ENCODE data around the gene DAPK1. TPM values are rescaled to one million over a fixed set of nuclear protein-coding genes. Genes with fewer than 3 reads are reported as not detected.

Gene DAPK1
- total and polyA plus RNA-seq, 2 experiments from 2014 or later = 44.4 to 62.3 TPM

GRCh38 chr9:87535817-87536539 is 38.3 kb downstream of the DAPK1 start:
- Histone ChIP-seq H3K9me3 (ENCODE audit: low read depth) (no peaks in the 10 kb centered on the region), H3K27me3 (no peaks in the 10 kb centered on the region), H4K20me1 (ENCODE audit: insufficient read depth, poor library complexity, severe bottlenecking) (no peaks in the 10 kb centered on the region), H3K36me3 (replicated peaks; ENCODE audit: insufficient read depth, low read depth) (no peaks in the 10 kb centered on the region), H3K4me2 (no peak overlapping the region), H2AFZ (no peak overlapping the region), H3K79me2 (peaks cover 42% of the 10 kb centered on the region), H3K4me1 (ENCODE audit: insufficient read depth) (no peaks in the 10 kb centered on the region), H3K9me2 (replicated peaks; ENCODE audit: insufficient read depth) (no peaks in the 10 kb centered on the region), H3K27ac (no peak overlapping the region), H3K4me3 (no peak overlapping the region)
- WGBS (ENCODE audit: low lambda C conversion rate, missing lambda C conversion rate) = 75% methylated on average over 8 of the region's 8 CpGs
- no peak for DNase-seq (ENCODE audit: low spot score)
- no peak for TF ChIP-seq EZH2 (IDR thresholded peaks at IDR 0.05; ENCODE audit: borderline replicate concordance)
- no peak for TF ChIP-seq EZH2phosphoT487 (IDR thresholded peaks at IDR 0.05; ENCODE audit: low read depth, severe bottlenecking, unreplicated experiment)
- TF ChIP-seq CTCF (IDR thresholded peaks at IDR 0.05; ENCODE audit: poor library complexity) = no peak

- TF ChIP-seq EZH2phosphoT487 (IDR thresholded peaks at IDR 0.05; ENCODE audit: low read depth, severe bottlenecking, unreplicated experiment) (no peak), CTCF (IDR thresholded peaks at IDR 0.05; ENCODE audit: poor library complexity) (no peak), EZH2 (IDR thresholded peaks at IDR 0.05; ENCODE audit: borderline replicate concordance) (no peak)
- H4K20me1 ChIP-seq (ENCODE audit: insufficient read depth, poor library complexity, severe bottlenecking) = no peaks in the 10 kb centered on the region
- H3K36me3 ChIP-seq (replicated peaks; ENCODE audit: insufficient read depth, low read depth) = no peaks in the 10 kb centered on the region
These were observed 40.0 kb downstream of the DAPK1 start for GRCh38 chr9:87537625-87538024.

GRCh38 chr9:87540444-87541105 is 42.9 kb downstream of the DAPK1 start:
- no peak for DNase-seq (ENCODE audit: low spot score)
- no peaks in the 10 kb centered on the region for H3K27me3 ChIP-seq
- no peaks in the 10 kb centered on the region for H3K4me1 ChIP-seq (ENCODE audit: insufficient read depth)
- H3K4me2 ChIP-seq = no peak overlapping the region
- 83% methylated on average over 8 of the region's 8 CpGs for WGBS (ENCODE audit: low lambda C conversion rate, missing lambda C conversion rate)
- no peaks in the 10 kb centered on the region for H3K36me3 ChIP-seq (replicated peaks; ENCODE audit: insufficient read depth, low read depth)
- H3K79me2 ChIP-seq = peaks cover 33% of the 10 kb centered on the region
- H3K9me3 ChIP-seq (ENCODE audit: low read depth) = no peaks in the 10 kb centered on the region
- H4K20me1 ChIP-seq (ENCODE audit: insufficient read depth, poor library complexity, severe bottlenecking) = no peaks in the 10 kb centered on the region
- H3K4me3 ChIP-seq = no peak overlapping the region
- H3K9me2 ChIP-seq (replicated peaks; ENCODE audit: insufficient read depth) = no peaks in the 10 kb centered on the region
- TF ChIP-seq EZH2 (IDR thresholded peaks at IDR 0.05; ENCODE audit: borderline replicate concordance) (no peak), EZH2phosphoT487 (IDR thresholded peaks at IDR 0.05; ENCODE audit: low read depth, severe bottlenecking, unreplicated experiment) (no peak), CTCF (IDR thresholded peaks at IDR 0.05; ENCODE audit: poor library complexity) (no peak)
- H2AFZ ChIP-seq = no peak overlapping the region
- no peak overlapping the region for H3K27ac ChIP-seq

More at GRCh38 chr9:87537625-87538024, 40.0 kb downstream of the DAPK1 start:
- no peak overlapping the region for H3K4me3 ChIP-seq
- H3K9me3 ChIP-seq (ENCODE audit: low read depth) = no peaks in the 10 kb centered on the region
- H3K79me2 ChIP-seq = peaks cover 37% of the 10 kb centered on the region
- no peaks in the 10 kb centered on the region for H3K9me2 ChIP-seq (replicated peaks; ENCODE audit: insufficient read depth)
- no peak for DNase-seq (ENCODE audit: low spot score)
- no peak overlapping the region for H2AFZ ChIP-seq
- WGBS (ENCODE audit: low lambda C conversion rate, missing lambda C conversion rate) = 42% methylated on average over 7 of the region's 7 CpGs
- no peak overlapping the region for H3K4me2 ChIP-seq
- H3K4me1 ChIP-seq (ENCODE audit: insufficient read depth) = no peaks in the 10 kb centered on the region
- no peak overlapping the region for H3K27ac ChIP-seq
- H3K27me3 ChIP-seq = no peaks in the 10 kb centered on the region
